GM19468 (cell line): ENCODE results near the gene CCNK.

Source experiments
- ATAC-seq: cut with Tn5 transposase; IDR thresholded peaks from one replicate; pipeline ENCODE4 v1.9.1; 2021; ENCODE audit warnings: mild to moderate bottlenecking, moderate library complexity, moderate number of reproducible peaks; ENCODE audit not compliant: unreplicated experiment; ENCODE audit errors: extremely low read depth

CCNK gene

DNA sequence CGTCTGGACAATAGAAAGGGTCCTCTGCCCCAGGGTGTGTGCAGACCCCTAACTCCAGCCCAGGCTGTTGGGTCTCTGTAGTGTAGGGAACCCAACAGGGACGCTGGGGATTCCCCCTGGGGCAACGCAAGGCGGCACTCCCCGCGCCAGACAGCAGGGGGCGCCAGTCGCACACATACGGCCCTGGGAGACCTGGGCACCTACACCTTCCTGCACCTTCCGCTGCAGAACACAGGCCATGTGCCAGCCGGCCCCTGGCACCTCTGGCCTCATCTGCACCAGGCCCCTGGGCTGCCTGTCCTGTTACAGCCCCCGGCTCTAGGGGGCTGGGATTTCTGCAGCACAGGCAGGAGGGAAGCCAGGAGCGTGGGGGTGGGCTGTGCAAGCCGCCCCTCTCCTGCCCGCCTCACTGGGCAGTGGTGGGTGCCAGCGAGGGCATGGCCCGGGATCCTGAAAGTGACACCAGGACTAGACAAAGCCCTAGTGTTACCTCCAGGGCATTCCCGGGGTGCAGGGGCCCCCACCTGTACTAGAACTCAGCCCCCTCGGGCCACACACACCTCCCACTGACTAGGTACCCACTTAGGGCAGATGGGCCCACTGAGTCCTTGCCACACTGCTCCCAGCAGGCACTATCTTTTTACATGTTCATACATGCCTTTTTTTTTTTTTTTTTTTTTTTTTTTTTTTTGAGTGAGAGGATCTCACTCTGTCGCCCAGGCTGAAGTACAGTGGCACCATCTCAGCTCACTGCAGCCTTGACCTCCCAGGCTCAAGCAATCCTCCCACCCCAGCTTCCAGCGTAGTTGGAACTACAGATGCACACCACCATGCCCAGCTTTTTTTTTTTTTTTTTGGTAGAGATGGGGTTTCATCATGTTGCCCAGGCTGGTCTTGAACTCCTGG, 37.5 kb downstream of the CCNK start:
- ATAC-seq, result no peak

GRCh38 chr14:99519347-99519881, 38.2 kb downstream of the CCNK start:
- ATAC-seq, result no peak

- ATAC-seq, result no peak
Measured at GRCh38 chr14:99519931-99520421, 38.8 kb downstream of the CCNK start.

DNA sequence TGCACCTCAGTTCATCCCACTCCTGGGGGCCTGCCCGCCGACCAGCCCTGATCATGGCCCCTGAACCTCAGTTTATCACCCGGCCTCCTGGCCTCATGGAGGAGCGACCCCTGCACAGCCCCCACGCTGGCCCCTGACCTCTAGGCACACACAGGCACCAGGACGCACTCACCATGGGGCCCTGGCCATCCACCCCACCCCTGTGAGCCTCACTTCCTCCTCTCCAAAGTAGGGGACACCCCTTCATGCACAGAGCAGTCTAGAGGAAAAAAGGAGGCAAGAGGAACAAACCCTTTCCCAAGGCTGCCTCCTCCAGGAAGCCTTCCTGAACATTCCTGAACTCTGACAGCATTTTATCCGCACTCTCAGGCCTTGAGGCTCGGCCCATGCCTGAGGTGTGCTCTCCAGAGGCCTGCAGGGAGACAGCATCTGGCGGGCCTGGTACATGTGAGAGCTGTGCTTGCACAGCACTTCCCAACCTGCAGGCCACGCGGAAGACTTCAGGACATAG, 39.4 kb downstream of the CCNK start:
- no peak for ATAC-seq

DNA sequence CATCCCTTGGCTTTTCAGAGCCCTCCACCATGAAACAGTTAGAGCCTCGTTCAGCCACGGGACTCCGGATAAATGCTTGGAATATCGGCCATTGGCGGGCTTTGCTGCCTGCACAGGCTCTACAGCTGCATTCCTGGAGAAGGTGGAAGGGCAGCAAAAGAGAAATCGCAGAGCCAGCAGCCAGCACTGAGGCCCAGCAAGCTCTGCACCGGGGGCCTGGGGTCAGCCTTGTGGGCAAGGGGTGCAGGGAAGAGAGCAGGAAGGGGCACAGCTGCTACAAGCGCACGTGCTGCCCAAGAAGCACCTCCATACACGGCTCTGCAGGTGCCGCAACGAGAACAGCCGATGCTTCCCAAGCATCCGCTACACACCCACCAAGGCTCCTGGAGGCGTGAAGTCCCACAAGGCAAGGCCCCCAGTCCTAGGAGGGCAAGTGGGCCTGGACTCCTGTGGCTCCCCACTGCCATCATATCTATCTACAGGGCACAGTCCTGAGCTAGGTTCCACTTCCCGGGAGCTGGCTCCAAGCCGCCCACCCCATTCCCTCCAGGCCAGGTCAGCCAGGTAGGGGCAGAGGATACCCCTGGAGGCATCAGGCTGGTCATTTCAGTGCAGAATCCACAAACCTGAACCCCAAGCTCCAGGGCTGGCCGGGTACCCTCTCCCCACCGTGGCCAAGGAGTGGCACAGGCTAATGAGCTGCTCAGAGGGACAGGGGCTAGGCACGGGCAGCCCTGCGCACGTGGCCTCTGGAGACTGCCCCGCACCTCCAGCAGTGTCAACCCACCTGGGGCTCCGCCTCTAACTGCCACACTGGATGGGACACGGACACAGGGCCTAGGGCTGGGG, 40.2 kb downstream of the CCNK start:
- ATAC-seq, result no peak

DNA sequence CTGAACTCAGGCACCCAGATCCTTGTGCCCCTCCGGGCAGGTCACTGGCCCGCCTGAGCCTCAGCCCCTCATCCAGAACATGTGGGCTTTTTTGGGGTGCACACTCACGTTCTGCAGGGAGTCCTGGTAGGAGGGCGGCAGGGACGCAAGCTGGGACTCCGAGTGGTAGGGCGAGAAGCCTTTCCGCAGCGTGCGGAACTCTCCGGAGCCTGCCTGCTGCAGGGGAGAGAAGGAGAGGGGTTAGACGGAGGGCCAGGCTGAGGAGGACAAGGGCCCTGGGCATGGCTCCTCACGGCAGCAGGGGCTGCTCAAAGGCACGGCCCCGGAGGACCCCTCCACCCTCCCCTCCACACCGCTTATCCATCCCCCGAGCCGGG, 40.8 kb downstream of the CCNK start:
- ATAC-seq, result no peak

DNA sequence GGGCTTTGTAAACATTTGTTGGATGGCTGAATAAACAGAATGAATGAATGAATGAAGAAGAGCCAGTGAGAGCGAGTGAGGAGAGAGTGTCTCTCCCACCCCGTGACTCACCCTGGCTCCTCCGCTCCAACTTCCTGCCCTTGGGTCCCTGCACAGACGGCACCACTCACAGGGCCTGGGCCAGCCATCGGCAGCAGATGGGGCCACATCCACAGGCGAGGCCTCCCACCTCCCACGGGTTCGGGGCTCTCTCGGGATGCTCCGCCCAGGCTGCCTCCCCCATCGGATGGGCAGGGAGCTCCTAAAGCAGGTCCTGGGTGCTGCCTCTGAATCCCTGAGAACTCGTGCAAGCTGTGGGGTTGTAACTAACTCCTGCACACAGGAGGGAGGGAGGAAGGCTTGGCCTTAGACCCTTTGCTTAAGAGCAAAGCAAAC, 41.3 kb downstream of the CCNK start:
- ATAC-seq, result no peak

- ATAC-seq, result no peak
Measured at GRCh38 chr14:99522934-99523703, 41.9 kb downstream of the CCNK start.

GRCh38 chr14:99523704-99524055, 42.5 kb downstream of the CCNK start:
- no peak for ATAC-seq

- no peak for ATAC-seq
Measured at GRCh38 chr14:99524091-99524661, 43.0 kb downstream of the CCNK start.

GRCh38 chr14:99524804-99525698, 43.8 kb downstream of the CCNK start:
- no peak for ATAC-seq

DNA sequence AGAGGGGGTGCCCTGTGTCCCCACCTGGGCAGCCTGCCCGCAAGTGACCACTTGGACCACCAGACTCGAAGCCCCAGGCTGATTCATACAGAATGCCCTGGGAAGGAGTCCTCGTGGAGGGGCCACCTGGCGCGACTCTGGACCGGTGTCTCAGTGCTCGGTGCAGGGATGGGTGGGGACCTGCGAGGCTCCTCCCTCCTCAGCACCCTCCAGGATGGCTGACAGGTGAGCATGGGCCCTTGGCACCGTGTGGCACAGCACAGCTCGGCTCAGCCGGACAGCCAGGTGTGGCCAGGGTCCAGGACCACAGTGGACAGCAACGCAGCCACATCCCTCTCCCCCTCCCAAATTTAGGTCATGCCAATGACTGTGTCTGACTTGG, 44.5 kb downstream of the CCNK start:
- ATAC-seq, result no peak

DNA sequence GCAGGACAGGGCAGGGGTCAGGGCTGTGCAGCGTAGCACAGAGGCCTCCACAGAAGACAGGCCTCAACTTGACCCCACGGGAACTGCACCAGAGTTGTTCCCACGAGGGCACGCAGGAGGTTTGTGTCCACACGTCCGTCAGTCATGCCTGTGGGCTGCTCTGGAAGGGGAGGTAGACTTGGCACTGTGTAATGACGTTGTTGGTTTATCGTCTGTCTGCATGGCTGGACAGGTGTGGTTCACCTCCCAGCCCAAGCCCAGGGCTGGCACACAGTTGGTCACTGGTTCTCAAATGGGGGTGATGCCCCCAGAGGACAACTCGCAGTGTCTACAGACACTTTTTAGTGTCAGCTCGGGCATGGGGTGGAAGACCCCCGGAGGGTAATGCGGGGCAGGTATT, 45.8 kb downstream of the CCNK start:
- ATAC-seq, result no peak

GRCh38 chr14:99527427-99528076, 46.3 kb downstream of the CCNK start:
- ATAC-seq, result no peak

DNA sequence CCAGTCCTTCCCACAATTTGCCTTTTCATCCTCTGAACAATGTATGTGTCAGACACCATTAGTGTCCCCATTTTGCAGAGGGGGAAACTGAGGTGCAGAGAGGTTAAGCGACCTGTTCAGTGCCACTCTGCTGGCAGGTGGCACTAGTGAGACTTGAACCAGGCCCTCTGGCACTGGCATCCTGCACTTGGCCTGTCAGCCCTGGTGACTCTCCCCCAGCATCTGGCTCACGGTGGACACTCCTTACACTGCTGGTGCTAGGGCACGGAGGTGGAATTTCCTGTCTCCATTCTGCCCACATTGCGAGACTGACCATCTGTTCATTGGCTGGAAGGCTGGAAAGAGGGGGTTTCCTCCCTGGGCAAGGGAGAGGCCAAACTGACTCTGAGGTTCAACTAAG, 48.7 kb downstream of the CCNK start:
- ATAC-seq, result no peak

- no peak for ATAC-seq
Measured at GRCh38 chr14:99530407-99531155, 49.4 kb downstream of the CCNK start.

DNA sequence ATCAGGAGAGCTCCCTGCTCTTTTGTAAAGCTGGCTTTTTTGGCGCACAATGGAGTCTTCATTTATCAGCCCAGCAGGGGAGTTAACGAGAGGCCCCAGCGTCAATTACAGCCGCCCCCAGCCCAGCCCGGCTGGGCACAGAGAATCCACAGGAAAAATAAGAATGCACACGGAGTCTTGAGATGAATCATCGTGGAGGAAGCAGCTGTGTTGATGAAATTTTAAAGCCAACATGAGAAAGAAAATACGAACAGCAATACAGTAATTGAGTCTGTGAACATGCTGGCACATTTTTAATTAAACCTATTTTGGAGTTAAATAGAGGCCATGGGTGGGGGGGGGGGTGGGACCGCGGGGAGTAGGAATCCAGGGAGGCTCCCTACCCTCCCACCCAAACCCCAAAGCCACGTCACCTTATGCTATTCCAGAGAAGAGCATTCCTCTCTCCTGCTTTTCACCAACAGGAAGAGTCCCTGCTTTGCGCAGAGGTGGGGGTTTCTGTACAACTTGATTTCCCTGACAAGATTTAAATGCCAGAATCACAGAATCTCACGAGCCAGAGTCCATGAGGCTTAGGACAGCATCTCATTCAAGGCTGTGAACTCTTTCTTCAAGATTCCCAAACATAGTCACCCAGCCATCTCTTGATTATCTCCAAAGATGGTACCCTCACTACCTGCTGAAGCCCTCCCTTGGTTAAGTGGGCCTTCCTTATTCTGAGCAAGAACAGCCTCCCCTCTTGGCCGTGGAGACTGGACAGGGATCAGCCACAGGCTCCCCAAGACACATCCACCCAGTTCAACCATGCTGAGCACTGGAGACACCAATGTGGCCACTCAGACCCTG, 50.3 kb downstream of the CCNK start:
- ATAC-seq, result no peak
